NCI-H1105 (cell line): Measurements from ENCODE around the gene GSK3B.

Experiments used
- DNase-seq: peaks from one replicate; lab custom pipeline; 2025; lab: John Stamatoyannopoulos, UW

The GSK3B gene

DNA sequence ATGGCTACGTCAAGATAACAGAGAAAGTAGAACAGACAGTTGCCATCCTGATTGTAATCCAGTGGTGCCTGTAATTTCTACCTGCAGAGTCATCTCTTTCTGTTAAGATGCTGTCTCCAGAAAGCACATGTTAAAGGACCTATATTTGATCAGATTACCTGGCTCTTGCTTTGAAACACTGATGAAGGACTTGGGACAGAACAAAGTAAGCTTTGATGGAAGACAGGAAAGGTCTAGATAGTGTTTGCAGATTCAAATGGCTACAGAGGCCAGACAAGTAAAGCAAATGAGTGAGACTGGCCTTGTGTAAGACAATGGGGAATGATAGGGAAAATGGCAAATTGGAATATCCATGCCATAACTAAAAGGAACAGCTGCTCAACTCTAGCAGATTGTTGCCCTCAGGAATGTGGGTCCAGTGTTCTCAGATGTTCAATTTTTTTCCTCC, 1.8 kb upstream of the GSK3B start:
- no peak for DNase-seq

DNA sequence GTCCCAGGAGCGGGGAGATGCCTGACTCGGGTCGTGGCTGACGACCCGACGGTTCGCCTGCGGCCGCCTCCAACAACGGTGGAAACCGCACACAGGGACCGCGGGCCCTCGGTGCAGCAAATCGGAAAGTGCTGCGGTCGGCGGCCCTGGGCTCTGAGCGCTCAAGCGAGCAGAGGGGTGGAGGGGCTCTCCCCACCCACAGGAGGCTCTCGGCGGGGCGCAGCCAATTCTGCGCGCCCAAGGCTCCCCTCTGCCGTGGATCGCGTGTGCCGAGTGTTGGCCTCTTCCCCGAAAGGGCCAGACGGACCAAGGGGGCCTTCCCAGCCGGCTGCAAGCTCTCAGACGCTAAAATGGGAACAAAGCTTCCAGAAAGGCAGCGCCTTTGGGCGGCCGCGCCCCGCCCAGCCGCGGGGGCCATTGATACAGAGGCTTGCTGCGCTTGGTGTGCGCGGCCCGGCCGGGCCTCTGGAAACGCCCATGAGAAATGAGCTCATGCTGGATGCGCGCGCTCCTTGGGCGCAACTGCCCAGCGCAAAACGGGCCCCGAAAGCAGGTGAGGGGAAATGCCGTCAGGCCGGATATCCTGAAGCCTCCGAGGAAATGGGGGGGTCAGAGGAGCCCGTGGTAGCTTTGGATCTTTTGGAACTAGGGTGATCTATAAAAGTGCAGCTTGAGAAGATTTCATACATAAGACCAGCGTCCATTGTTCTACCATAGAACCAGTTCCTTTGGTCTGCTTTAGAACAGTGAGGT, 1.2 kb upstream of the GSK3B start:
- peak; percentile 96 for DNase-seq

GRCh38 chr3:120094776-120095225, 554 bp upstream of the GSK3B start:
- peak; percentile 100 for DNase-seq

GRCh38 chr3:120093119-120093910, 932 bp downstream of the GSK3B start:
- DNase-seq = no peak

- DNase-seq = no peak
These were observed 1.8 kb downstream of the GSK3B start for GRCh38 chr3:120092474-120092873.

GRCh38 chr3:120090422-120090821, 3.8 kb downstream of the GSK3B start:
- no peak for DNase-seq

DNA sequence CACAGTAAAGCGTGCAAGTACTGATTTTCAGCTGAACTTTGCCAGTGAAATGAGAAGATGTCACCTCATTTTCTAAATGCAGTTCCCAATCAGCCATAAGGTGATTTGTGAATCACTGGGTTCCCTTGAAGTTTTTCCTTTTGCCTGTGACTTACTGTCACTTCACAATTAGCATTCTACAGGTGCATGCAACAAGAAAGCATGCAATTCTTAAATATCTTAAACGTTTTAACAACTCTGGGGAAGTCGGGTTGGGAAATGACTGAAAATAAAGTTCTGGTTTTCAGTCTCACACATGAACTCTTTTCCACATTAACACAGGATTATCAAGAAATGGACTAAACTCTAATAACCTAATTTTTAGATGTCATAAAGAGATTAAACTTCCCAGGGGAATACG, 5.2 kb downstream of the GSK3B start:
- DNase-seq = no peak

DNA sequence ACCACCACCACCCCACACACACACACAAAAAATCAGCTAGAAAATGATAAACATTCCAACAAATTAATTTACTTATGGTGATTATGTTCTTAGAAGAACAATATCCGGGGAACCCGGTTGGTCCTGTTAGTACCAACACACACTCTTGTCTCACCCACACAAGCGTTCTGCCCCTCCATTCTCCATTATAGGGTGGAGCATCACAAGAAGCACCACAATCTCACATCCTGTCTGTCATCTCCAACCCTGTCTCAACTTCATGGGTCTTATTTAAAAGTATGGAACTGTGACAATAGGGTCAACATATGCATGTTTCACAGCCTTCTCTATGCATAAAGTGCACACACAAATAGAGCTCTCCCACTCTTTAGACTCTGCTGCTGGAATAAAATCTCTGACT, 5.6 kb downstream of the GSK3B start:
- no peak for DNase-seq

GRCh38 chr3:120081719-120082118, 12.5 kb downstream of the GSK3B start:
- DNase-seq = no peak

DNA sequence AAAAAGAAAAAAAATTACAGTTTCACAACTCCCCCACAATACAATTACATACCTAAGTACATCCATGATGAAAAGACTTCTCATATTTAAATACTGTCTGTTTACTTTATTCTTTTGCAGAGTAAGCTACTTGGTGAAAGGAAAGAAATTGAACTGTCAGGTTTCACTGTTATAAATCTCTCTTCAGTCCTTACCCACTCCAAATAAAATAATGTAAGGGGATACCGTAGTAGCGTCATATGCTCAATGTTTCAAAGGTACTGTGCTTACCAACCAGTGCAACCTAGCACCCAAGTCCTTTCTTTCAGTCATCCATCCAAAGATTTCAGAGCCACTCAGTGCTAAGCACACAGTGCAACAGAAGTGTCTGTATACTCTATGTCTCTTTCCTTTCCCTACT, 13.4 kb downstream of the GSK3B start:
- no peak for DNase-seq

DNA sequence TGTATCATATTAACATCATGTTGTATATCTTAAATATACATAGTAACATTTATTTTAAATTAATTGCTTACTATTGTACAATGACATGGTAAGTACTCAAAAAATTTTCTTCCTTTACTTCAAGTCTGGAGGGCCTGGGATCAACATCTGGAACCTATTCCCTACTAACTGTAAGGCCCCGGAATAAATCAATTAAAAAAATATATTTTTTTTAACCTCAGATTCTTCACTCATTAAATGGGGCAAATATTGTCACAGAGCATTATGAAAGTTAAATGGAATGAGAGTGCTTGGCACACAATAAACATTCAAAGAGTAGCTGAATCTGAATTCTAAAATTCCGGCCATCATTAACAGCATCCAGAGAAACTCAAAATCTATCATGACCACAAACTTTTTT, 16.5 kb downstream of the GSK3B start:
- DNase-seq = no peak

GRCh38 chr3:120072867-120073525, 21.3 kb downstream of the GSK3B start:
- DNase-seq = no peak

DNA sequence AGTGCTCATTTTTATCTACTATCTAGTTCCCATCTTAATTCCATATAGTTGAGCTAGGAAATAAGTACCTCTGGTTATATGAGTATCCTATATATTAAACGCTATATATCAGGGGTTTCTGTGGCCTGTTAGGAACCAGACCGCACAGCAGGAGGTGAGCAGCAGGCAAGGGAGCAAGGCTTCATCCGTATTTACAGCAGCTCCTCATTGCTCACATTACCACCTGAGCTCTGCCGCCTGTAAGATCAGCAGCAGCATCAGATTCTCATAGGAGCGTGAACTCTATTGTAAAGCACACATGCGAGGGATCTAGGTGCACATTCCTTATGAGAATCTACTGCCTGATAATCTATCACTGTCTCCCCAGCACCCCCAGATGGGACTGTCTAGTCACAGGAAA, 23.0 kb downstream of the GSK3B start:
- DNase-seq = no peak

- DNase-seq = no peak
These were observed 23.8 kb downstream of the GSK3B start for GRCh38 chr3:120070263-120070981.

DNA sequence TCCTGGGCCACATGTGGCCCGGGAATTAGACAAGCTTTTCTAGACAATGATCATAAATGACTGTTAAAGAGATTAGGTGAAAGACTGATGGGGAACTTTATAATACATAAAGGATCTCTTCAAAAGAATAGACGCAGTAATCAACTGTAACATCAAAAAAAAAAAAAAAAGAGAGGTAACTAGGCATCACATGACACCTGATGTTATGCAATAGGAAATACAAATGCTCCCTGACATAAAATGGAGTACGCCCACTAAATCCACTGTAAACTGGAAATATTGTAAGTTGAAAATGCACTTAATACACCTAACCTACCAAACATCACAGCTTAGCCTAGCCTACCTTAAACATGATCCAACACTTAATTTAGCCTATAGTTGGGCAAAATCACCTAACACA, 27.2 kb downstream of the GSK3B start:
- no peak for DNase-seq

DNA sequence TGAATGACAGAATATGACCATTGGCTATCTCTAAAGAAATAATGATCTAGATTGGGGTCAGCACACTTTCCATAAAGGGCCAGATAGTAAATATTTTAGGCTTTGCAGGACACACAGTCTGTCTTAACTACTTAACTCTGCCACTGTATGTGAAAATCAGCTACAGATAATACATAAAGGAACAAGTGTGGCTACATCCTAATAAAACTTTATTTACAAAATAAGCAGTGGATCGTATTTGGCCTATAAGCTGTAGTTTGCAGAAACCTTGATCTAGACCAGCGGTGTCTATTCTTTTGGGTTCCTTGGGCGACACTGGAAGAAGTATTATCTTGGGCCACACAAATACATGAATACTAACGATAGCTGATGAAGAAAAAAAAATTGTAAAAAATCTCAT, 27.6 kb downstream of the GSK3B start:
- DNase-seq = no peak

- DNase-seq = no peak
These were observed 29.6 kb downstream of the GSK3B start for GRCh38 chr3:120064641-120065040.

- no peak for DNase-seq
These were observed 31.8 kb downstream of the GSK3B start for GRCh38 chr3:120062474-120062873.

DNA sequence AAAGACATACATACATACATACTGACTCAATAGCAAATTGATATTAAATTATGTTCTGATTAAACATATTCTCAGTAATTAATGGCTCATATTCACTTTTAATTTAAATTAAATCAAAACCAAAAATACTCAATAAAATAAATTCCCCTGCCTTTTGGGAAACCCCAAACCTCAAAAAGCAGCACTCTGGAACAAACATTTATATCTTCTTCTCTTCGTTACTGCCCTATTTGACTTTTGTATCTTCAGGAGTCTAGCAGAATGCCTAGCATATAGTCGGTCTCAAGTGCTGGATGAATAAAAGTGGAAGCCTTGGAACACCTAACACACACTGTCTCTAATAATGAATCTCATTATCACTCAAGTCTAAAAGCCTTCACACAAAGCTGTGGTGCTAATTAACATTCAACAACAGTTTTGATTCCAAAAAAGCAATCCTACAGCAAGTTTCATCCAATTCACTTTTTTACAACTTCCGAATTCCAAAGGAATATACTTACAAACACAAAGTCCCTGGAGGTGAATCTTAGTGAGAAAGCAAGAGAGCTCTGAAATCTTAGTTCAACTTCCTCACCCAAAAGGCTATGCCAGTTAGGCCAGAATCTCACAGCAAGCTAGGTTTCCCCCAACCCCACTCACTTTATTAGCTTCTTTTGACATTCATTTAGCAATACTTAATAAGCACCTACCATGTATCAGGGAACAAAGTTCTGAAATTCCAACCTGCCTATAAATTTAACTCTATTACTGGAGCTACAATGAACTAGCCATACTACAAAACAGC, 35.0 kb downstream of the GSK3B start:
- DNase-seq = no peak

- DNase-seq = no peak
These were observed 36.6 kb downstream of the GSK3B start for GRCh38 chr3:120057626-120058025.

- DNase-seq = no peak
These were observed 37.2 kb downstream of the GSK3B start for GRCh38 chr3:120057029-120057428.
